ENCODE results near the gene HIVEP3.

The HIVEP3 gene

GRCh38 chr1:41532206-41532975 is 386.3 kb downstream of the HIVEP3 start:
- TF ChIP-seq POLR2A (IDR thresholded peaks at IDR 0.05; ENCODE audit: low read length) (no peak), GATA1 (IDR thresholded peaks at IDR 0.05; ENCODE audit: low read depth, low read length) (no peak)
- DNase-seq: no peak

GRCh38 chr1:41530411-41530810 is 388.3 kb downstream of the HIVEP3 start:
- no peak for DNase-seq
- no peak for TF ChIP-seq GATA1 (IDR thresholded peaks at IDR 0.05; ENCODE audit: low read depth, low read length)
- TF ChIP-seq POLR2A (IDR thresholded peaks at IDR 0.05; ENCODE audit: low read length): no peak

GRCh38 chr1:41529621-41530395 is 388.9 kb downstream of the HIVEP3 start:
- DNase-seq: no peak
- no peak for TF ChIP-seq GATA1 (IDR thresholded peaks at IDR 0.05; ENCODE audit: low read depth, low read length)
- TF ChIP-seq POLR2A (IDR thresholded peaks at IDR 0.05; ENCODE audit: low read length): no peak

GRCh38 chr1:41528726-41529605 is 389.8 kb downstream of the HIVEP3 start:
- no peak for DNase-seq
- TF ChIP-seq POLR2A (IDR thresholded peaks at IDR 0.05; ENCODE audit: low read length) (no peak), GATA1 (IDR thresholded peaks at IDR 0.05; ENCODE audit: low read depth, low read length) (no peak)

- DNase-seq: no peak
- no peak for TF ChIP-seq POLR2A (IDR thresholded peaks at IDR 0.05; ENCODE audit: low read length)
- no peak for TF ChIP-seq GATA1 (IDR thresholded peaks at IDR 0.05; ENCODE audit: low read depth, low read length)
These were observed 390.6 kb downstream of the HIVEP3 start for GRCh38 chr1:41528106-41528505.

- no peak for TF ChIP-seq POLR2A (IDR thresholded peaks at IDR 0.05; ENCODE audit: low read length)
- no peak for TF ChIP-seq GATA1 (IDR thresholded peaks at IDR 0.05; ENCODE audit: low read depth, low read length)
- DNase-seq: no peak
These were observed 391.7 kb downstream of the HIVEP3 start for GRCh38 chr1:41526956-41527561.

GRCh38 chr1:41525891-41526587 is 392.7 kb downstream of the HIVEP3 start:
- no peak for DNase-seq
- TF ChIP-seq POLR2A (IDR thresholded peaks at IDR 0.05; ENCODE audit: low read length) (no peak), GATA1 (IDR thresholded peaks at IDR 0.05; ENCODE audit: low read depth, low read length) (no peak)

- no peak for DNase-seq
These were observed 393.7 kb downstream of the HIVEP3 start for GRCh38 chr1:41524676-41525675.

GRCh38 chr1:41523949-41524675 is 394.6 kb downstream of the HIVEP3 start:
- TF ChIP-seq GATA1 (IDR thresholded peaks at IDR 0.05; ENCODE audit: low read depth, low read length) (no peak), POLR2A (IDR thresholded peaks at IDR 0.05; ENCODE audit: low read length) (no peak)
- no peak for DNase-seq

More at GRCh38 chr1:41524676-41525675, 393.7 kb downstream of the HIVEP3 start:
- no peak for TF ChIP-seq GATA1 (IDR thresholded peaks at IDR 0.05; ENCODE audit: low read depth, low read length)
- TF ChIP-seq POLR2A (IDR thresholded peaks at IDR 0.05; ENCODE audit: low read length): no peak

GRCh38 chr1:41523071-41523470 is 395.7 kb downstream of the HIVEP3 start:
- no peak for TF ChIP-seq POLR2A (IDR thresholded peaks at IDR 0.05; ENCODE audit: low read length)
- no peak for TF ChIP-seq GATA1 (IDR thresholded peaks at IDR 0.05; ENCODE audit: low read depth, low read length)
- DNase-seq: no peak

GRCh38 chr1:41521766-41522165 is 397.0 kb downstream of the HIVEP3 start:
- no peak for DNase-seq
- no peak for TF ChIP-seq GATA1 (IDR thresholded peaks at IDR 0.05; ENCODE audit: low read depth, low read length)
- no peak for TF ChIP-seq POLR2A (IDR thresholded peaks at IDR 0.05; ENCODE audit: low read length)

Data from erythroblast (primary cell).